ENCODE measurements around the gene EXOC6B. TPM values are rescaled to one million over a fixed set of nuclear protein-coding genes. Genes with fewer than 3 reads are reported as not detected.

The EXOC6B gene
- total and polyA plus RNA-seq, 2 of the 8 experiments (the other 6 are each of a cell fraction or from before 2014, with no cell fraction given): 13.5 to 33.0 TPM

GRCh38 chr2:72743481-72743880 is 82.4 kb downstream of the EXOC6B start (continued):
- TF ChIP-seq, protein P1, sequence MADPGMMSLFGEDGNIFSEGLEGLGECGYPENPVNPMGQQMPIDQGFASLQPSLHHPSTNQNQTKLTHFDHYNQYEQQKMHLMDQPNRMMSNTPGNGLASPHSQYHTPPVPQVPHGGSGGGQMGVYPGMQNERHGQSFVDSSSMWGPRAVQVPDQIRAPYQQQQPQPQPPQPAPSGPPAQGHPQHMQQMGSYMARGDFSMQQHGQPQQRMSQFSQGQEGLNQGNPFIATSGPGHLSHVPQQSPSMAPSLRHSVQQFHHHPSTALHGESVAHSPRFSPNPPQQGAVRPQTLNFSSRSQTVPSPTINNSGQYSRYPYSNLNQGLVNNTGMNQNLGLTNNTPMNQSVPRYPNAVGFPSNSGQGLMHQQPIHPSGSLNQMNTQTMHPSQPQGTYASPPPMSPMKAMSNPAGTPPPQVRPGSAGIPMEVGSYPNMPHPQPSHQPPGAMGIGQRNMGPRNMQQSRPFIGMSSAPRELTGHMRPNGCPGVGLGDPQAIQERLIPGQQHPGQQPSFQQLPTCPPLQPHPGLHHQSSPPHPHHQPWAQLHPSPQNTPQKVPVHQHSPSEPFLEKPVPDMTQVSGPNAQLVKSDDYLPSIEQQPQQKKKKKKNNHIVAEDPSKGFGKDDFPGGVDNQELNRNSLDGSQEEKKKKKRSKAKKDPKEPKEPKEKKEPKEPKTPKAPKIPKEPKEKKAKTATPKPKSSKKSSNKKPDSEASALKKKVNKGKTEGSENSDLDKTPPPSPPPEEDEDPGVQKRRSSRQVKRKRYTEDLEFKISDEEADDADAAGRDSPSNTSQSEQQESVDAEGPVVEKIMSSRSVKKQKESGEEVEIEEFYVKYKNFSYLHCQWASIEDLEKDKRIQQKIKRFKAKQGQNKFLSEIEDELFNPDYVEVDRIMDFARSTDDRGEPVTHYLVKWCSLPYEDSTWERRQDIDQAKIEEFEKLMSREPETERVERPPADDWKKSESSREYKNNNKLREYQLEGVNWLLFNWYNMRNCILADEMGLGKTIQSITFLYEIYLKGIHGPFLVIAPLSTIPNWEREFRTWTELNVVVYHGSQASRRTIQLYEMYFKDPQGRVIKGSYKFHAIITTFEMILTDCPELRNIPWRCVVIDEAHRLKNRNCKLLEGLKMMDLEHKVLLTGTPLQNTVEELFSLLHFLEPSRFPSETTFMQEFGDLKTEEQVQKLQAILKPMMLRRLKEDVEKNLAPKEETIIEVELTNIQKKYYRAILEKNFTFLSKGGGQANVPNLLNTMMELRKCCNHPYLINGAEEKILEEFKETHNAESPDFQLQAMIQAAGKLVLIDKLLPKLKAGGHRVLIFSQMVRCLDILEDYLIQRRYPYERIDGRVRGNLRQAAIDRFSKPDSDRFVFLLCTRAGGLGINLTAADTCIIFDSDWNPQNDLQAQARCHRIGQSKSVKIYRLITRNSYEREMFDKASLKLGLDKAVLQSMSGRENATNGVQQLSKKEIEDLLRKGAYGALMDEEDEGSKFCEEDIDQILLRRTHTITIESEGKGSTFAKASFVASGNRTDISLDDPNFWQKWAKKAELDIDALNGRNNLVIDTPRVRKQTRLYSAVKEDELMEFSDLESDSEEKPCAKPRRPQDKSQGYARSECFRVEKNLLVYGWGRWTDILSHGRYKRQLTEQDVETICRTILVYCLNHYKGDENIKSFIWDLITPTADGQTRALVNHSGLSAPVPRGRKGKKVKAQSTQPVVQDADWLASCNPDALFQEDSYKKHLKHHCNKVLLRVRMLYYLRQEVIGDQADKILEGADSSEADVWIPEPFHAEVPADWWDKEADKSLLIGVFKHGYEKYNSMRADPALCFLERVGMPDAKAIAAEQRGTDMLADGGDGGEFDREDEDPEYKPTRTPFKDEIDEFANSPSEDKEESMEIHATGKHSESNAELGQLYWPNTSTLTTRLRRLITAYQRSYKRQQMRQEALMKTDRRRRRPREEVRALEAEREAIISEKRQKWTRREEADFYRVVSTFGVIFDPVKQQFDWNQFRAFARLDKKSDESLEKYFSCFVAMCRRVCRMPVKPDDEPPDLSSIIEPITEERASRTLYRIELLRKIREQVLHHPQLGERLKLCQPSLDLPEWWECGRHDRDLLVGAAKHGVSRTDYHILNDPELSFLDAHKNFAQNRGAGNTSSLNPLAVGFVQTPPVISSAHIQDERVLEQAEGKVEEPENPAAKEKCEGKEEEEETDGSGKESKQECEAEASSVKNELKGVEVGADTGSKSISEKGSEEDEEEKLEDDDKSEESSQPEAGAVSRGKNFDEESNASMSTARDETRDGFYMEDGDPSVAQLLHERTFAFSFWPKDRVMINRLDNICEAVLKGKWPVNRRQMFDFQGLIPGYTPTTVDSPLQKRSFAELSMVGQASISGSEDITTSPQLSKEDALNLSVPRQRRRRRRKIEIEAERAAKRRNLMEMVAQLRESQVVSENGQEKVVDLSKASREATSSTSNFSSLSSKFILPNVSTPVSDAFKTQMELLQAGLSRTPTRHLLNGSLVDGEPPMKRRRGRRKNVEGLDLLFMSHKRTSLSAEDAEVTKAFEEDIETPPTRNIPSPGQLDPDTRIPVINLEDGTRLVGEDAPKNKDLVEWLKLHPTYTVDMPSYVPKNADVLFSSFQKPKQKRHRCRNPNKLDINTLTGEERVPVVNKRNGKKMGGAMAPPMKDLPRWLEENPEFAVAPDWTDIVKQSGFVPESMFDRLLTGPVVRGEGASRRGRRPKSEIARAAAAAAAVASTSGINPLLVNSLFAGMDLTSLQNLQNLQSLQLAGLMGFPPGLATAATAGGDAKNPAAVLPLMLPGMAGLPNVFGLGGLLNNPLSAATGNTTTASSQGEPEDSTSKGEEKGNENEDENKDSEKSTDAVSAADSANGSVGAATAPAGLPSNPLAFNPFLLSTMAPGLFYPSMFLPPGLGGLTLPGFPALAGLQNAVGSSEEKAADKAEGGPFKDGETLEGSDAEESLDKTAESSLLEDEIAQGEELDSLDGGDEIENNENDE (IDR thresholded peaks at IDR 0.05; ENCODE audit: insufficient replicate concordance, low read length): no peak
- TF ChIP-seq GABPA (IDR thresholded peaks at IDR 0.05; ENCODE audit: borderline replicate concordance, insufficient read depth, low read length) (no peak), KDM5A (IDR thresholded peaks at IDR 0.05; ENCODE audit: low read length) (no peak), CBX5 (IDR thresholded peaks at IDR 0.05; ENCODE audit: low read depth, low read length) (no peak), RXRA (IDR thresholded peaks at IDR 0.05; ENCODE audit: insufficient read depth, low read depth, low read length) (no peak), EGR1 (IDR thresholded peaks at IDR 0.05; ENCODE audit: borderline replicate concordance, low read depth, low read length) (no peak), CREB1 (IDR thresholded peaks at IDR 0.05) (no peak), ASH2L (IDR thresholded peaks at IDR 0.05; ENCODE audit: low read length) (no peak), SUZ12 (IDR thresholded peaks at IDR 0.05; ENCODE audit: low read length) (no peak), SIX5 (IDR thresholded peaks at IDR 0.05; ENCODE audit: low read depth, low read length) (no peak)
- TF ChIP-seq, protein P2, sequence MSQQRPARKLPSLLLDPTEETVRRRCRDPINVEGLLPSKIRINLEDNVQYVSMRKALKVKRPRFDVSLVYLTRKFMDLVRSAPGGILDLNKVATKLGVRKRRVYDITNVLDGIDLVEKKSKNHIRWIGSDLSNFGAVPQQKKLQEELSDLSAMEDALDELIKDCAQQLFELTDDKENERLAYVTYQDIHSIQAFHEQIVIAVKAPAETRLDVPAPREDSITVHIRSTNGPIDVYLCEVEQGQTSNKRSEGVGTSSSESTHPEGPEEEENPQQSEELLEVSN (IDR thresholded peaks at IDR 0.05): no peak
